HG03095 (cell line): Measurements from ENCODE around the gene NQO1.

Source experiments
- ATAC-seq: cut with Tn5 transposase; IDR thresholded peaks from one replicate; pipeline ENCODE4 v1.9.1; 2021; ENCODE audit warnings: moderate library complexity; ENCODE audit not compliant: unreplicated experiment

NQO1 gene

GRCh38 chr16:69707920-69708683, 18.3 kb downstream of the NQO1 start:
- no peak for ATAC-seq

- no peak for ATAC-seq
Measured at GRCh38 chr16:69706975-69707340, 19.4 kb downstream of the NQO1 start.

GRCh38 chr16:69706256-69706974, 19.9 kb downstream of the NQO1 start:
- ATAC-seq = no peak

GRCh38 chr16:69703638-69704037, 22.7 kb downstream of the NQO1 start:
- no peak for ATAC-seq

- no peak for ATAC-seq
Measured at GRCh38 chr16:69701866-69702265, 24.5 kb downstream of the NQO1 start.

GRCh38 chr16:69701452-69701851, 24.9 kb downstream of the NQO1 start:
- ATAC-seq = no peak

- no peak for ATAC-seq
Measured at GRCh38 chr16:69699915-69700314, 26.4 kb downstream of the NQO1 start.

GRCh38 chr16:69698404-69698803, 28.0 kb downstream of the NQO1 start:
- no peak for ATAC-seq

GRCh38 chr16:69693916-69694315, 32.4 kb downstream of the NQO1 start:
- no peak for ATAC-seq

GRCh38 chr16:69691980-69692911, 34.1 kb downstream of the NQO1 start:
- no peak for ATAC-seq

GRCh38 chr16:69688589-69688988, 37.8 kb downstream of the NQO1 start:
- ATAC-seq = no peak

GRCh38 chr16:69680358-69680757, 46.0 kb downstream of the NQO1 start:
- no peak for ATAC-seq

GRCh38 chr16:69672998-69673713, 53.2 kb downstream of the NQO1 start:
- ATAC-seq = no peak

- no peak for ATAC-seq
Measured at GRCh38 chr16:69672315-69672997, 53.9 kb downstream of the NQO1 start.

GRCh38 chr16:69669577-69669976, 56.8 kb downstream of the NQO1 start:
- ATAC-seq = no peak

GRCh38 chr16:69663846-69664245, 62.5 kb downstream of the NQO1 start:
- no peak for ATAC-seq

GRCh38 chr16:69662901-69663300, 63.5 kb downstream of the NQO1 start:
- no peak for ATAC-seq

- ATAC-seq = no peak
Measured at GRCh38 chr16:69660166-69660565, 66.2 kb downstream of the NQO1 start.
